BLaER1 treated with 17β-estradiol and CSF1 and Interleukin-3, amounts not matched to agents 10 nM and 100 nM (cell line): ENCODE measurements around the gene STRIT1.

Experiments used
- H3K27ac ChIP-seq, 11 experiments: shearing (Covaris generic); formaldehyde crosslinking; 2 replicates each; pipeline ENCODE4 v1.8.1; 2022
- H3K27me3 ChIP-seq, 11 experiments: shearing (Covaris generic); formaldehyde crosslinking; 2 replicates each; pipeline ENCODE4 v1.8.1; 2022
- H3K36me3 ChIP-seq, 11 experiments: shearing (Covaris generic); formaldehyde crosslinking; 2 replicates each; pipeline ENCODE4 v1.8.1; 2022
- H3K4me1 ChIP-seq, 10 experiments: shearing (Covaris generic); formaldehyde crosslinking; 2 replicates each; pipeline ENCODE4 v1.8.1; 2022
- H3K4me2 ChIP-seq, 11 experiments: shearing (Covaris generic); formaldehyde crosslinking; 2 replicates each; pipeline ENCODE4 v1.8.1; 2022
- H3K4me3 ChIP-seq, 10 experiments: shearing (Covaris generic); formaldehyde crosslinking; 2 replicates each; pipeline ENCODE4 v1.8.1; 2022
- H3K9ac ChIP-seq, 11 experiments: shearing (Covaris generic); formaldehyde crosslinking; 2 replicates each; pipeline ENCODE4 v1.8.1; 2022
- H3K9me3 ChIP-seq, 11 experiments: shearing (Covaris generic); formaldehyde crosslinking; replicated peaks in 1 of 11; 2 replicates each; pipeline ENCODE4 v1.8.1; 2022
- H4K20me1 ChIP-seq, 11 experiments: shearing (Covaris generic); formaldehyde crosslinking; 2 replicates each; pipeline ENCODE4 v1.8.1; 2022
- Cebpa-rat ChIP-seq, 11 experiments: shearing (Covaris generic); IDR thresholded peaks; 2 replicates each; pipeline ENCODE4 v1.8.1; 2022

Gene STRIT1

GRCh38 chr3:155330370-155330769 is 36.9 kb upstream of the STRIT1 start:
- H3K9ac ChIP-seq, result no peak overlapping the region
- H3K4me3 ChIP-seq, result no peak overlapping the region

GRCh38 chr3:155329513-155330048 is 36.1 kb upstream of the STRIT1 start:
- Histone ChIP-seq H3K4me2 (no peak overlapping the region), H3K27me3 (no peaks in the 10 kb centered on the region), H3K9me3 (0 out of 22 replicates have a peak, but pooled peaks cover 0 to 7% (median 0%) of the 10 kb centered on the region in 11 experiments), H3K27ac (no peak overlapping the region), H4K20me1 (no peaks in the 10 kb centered on the region), H3K36me3 (no peaks in the 10 kb centered on the region), H3K9ac (no peak overlapping the region), H3K4me3 (no peak overlapping the region), H3K4me1 (peaks cover 0 to 7% (median 4%) of the 10 kb centered on the region in 10 experiments; a peak in 10 of 20 replicates)
- no peak for TF ChIP-seq Cebpa-rat (IDR thresholded peaks at IDR 0.05)

More at GRCh38 chr3:155330370-155330769, 36.9 kb upstream of the STRIT1 start:
- H3K4me1 ChIP-seq, result peaks cover 0 to 15% (median 12%) of the 10 kb centered on the region in 10 experiments; a peak in 18 of 20 replicates
- no peaks in the 10 kb centered on the region for H3K36me3 ChIP-seq
- no peak overlapping the region for H3K4me2 ChIP-seq
- H3K27ac ChIP-seq, result no peak overlapping the region
- H3K9me3 ChIP-seq, result 0 out of 22 replicates have a peak, but pooled peaks cover 0 to 7% (median 0%) of the 10 kb centered on the region in 11 experiments
- no peaks in the 10 kb centered on the region for H3K27me3 ChIP-seq
- no peaks in the 10 kb centered on the region for H4K20me1 ChIP-seq
- TF ChIP-seq Cebpa-rat (IDR thresholded peaks at IDR 0.05), result no peak

- H3K27ac ChIP-seq, result no peak overlapping the region
- H4K20me1 ChIP-seq, result no peaks in the 10 kb centered on the region
- H3K9me3 ChIP-seq, result no peaks in the 10 kb centered on the region
- no peaks in the 10 kb centered on the region for H3K27me3 ChIP-seq
- no peak overlapping the region for H3K4me3 ChIP-seq
- H3K9ac ChIP-seq, result no peak overlapping the region
- no peak overlapping the region for H3K4me2 ChIP-seq
- no peaks in the 10 kb centered on the region for H3K36me3 ChIP-seq
- no peak for TF ChIP-seq Cebpa-rat (IDR thresholded peaks at IDR 0.05)
- peaks cover 0 to under 1% (median 0%) of the 10 kb centered on the region in 10 experiments; a peak in 1 of 20 replicates for H3K4me1 ChIP-seq
Measured at GRCh38 chr3:155327871-155328270, 34.4 kb upstream of the STRIT1 start.

GRCh38 chr3:155327430-155327829 is 33.9 kb upstream of the STRIT1 start:
- no peak for TF ChIP-seq Cebpa-rat (IDR thresholded peaks at IDR 0.05)
- H3K36me3 ChIP-seq, result no peaks in the 10 kb centered on the region
- no peaks in the 10 kb centered on the region for H4K20me1 ChIP-seq
- H3K4me3 ChIP-seq, result no peak overlapping the region
- no peak overlapping the region for H3K27ac ChIP-seq
- H3K27me3 ChIP-seq, result no peaks in the 10 kb centered on the region
- H3K9me3 ChIP-seq, result no peaks in the 10 kb centered on the region
- no peak overlapping the region for H3K9ac ChIP-seq
- H3K4me1 ChIP-seq, result peaks cover 0 to 5% (median 0%) of the 10 kb centered on the region in 10 experiments; a peak in 4 of 20 replicates
- H3K4me2 ChIP-seq, result no peak overlapping the region

GRCh38 chr3:155326901-155327300 is 33.4 kb upstream of the STRIT1 start:
- no peak for TF ChIP-seq Cebpa-rat (IDR thresholded peaks at IDR 0.05)

GRCh38 chr3:155326244-155326643 is 32.8 kb upstream of the STRIT1 start:
- H3K4me2 ChIP-seq, result no peak overlapping the region
- no peak overlapping the region for H3K27ac ChIP-seq
- no peaks in the 10 kb centered on the region for H4K20me1 ChIP-seq

More at GRCh38 chr3:155326901-155327300, 33.4 kb upstream of the STRIT1 start:
- Histone ChIP-seq H3K36me3 (no peaks in the 10 kb centered on the region), H3K4me1 (peaks cover 0 to 10% (median 2%) of the 10 kb centered on the region in 10 experiments; a peak in 7 of 20 replicates), H3K27me3 (no peaks in the 10 kb centered on the region), H3K9ac (no peak overlapping the region), H3K9me3 (no peaks in the 10 kb centered on the region), H4K20me1 (no peaks in the 10 kb centered on the region), H3K4me2 (no peak overlapping the region), H3K27ac (no peak overlapping the region), H3K4me3 (no peak overlapping the region)

GRCh38 chr3:155325263-155325835 is 31.9 kb upstream of the STRIT1 start:
- Histone ChIP-seq H3K27ac (no peak overlapping the region), H3K36me3 (no peaks in the 10 kb centered on the region), H4K20me1 (no peaks in the 10 kb centered on the region), H3K9me3 (no peaks in the 10 kb centered on the region; a peak in 1 of 22 replicates), H3K9ac (no peak overlapping the region), H3K4me3 (no peak overlapping the region), H3K4me1 (peaks cover 0 to 18% (median 4%) of the 10 kb centered on the region in 10 experiments; a peak in 7 of 20 replicates), H3K4me2 (no peak overlapping the region), H3K27me3 (no peaks in the 10 kb centered on the region)
- TF ChIP-seq Cebpa-rat (IDR thresholded peaks at IDR 0.05), result no peak

More at GRCh38 chr3:155326244-155326643, 32.8 kb upstream of the STRIT1 start:
- H3K9ac ChIP-seq, result no peak overlapping the region
- no peak overlapping the region for H3K4me3 ChIP-seq
- TF ChIP-seq Cebpa-rat (IDR thresholded peaks at IDR 0.05), result no peak
- H3K4me1 ChIP-seq, result peaks cover 0 to 14% (median 4%) of the 10 kb centered on the region in 10 experiments; a peak in 7 of 20 replicates
- H3K9me3 ChIP-seq, result no peaks in the 10 kb centered on the region
- no peaks in the 10 kb centered on the region for H3K36me3 ChIP-seq
- no peaks in the 10 kb centered on the region for H3K27me3 ChIP-seq

GRCh38 chr3:155323063-155323666 is 29.7 kb upstream of the STRIT1 start:
- no peak overlapping the region for H3K4me2 ChIP-seq
- H3K9ac ChIP-seq, result no peak overlapping the region
- H3K27me3 ChIP-seq, result no peaks in the 10 kb centered on the region
- no peak overlapping the region for H3K27ac ChIP-seq
- no peak overlapping the region for H3K4me3 ChIP-seq
- peaks cover 0 to 18% (median 4%) of the 10 kb centered on the region in 10 experiments; a peak in 7 of 20 replicates for H3K4me1 ChIP-seq
- no peaks in the 10 kb centered on the region for H3K36me3 ChIP-seq
- TF ChIP-seq Cebpa-rat (IDR thresholded peaks at IDR 0.05), result no peak
- peaks cover 0 to 3% (median 0%) of the 10 kb centered on the region in 11 experiments; a peak in 3 of 22 replicates for H3K9me3 ChIP-seq
- no peaks in the 10 kb centered on the region for H4K20me1 ChIP-seq

GRCh38 chr3:155321418-155321817 is 27.9 kb upstream of the STRIT1 start:
- H4K20me1 ChIP-seq, result no peaks in the 10 kb centered on the region
- H3K36me3 ChIP-seq, result no peaks in the 10 kb centered on the region
- H3K4me2 ChIP-seq, result peak overlapping the region in 2 of 11 experiments; percentile 19 to 32; a peak in 1 of 22 replicates
- TF ChIP-seq Cebpa-rat (IDR thresholded peaks at IDR 0.05), result no peak
- peaks cover 0 to 5% (median 0%) of the 10 kb centered on the region in 11 experiments; a peak in 3 of 22 replicates for H3K9me3 ChIP-seq
- H3K4me3 ChIP-seq, result no peak overlapping the region
- H3K4me1 ChIP-seq, result peaks cover 0 to 18% (median 4%) of the 10 kb centered on the region in 10 experiments; a peak in 7 of 20 replicates
- no peak overlapping the region for H3K27ac ChIP-seq
- H3K9ac ChIP-seq, result no peak overlapping the region
- no peaks in the 10 kb centered on the region for H3K27me3 ChIP-seq
